ENCODE measurements around the gene PIK3CB. TPM values are rescaled to one million over a fixed set of nuclear protein-coding genes. Genes with fewer than 3 reads are reported as not detected.

The PIK3CB gene
- total RNA-seq, 1 experiment from 2014 or later: 35.6 TPM

- H4K20me1 ChIP-seq (ENCODE audit: control insufficient read depth, insufficient read depth, insufficient read length): no peaks in the 10 kb centered on the region
- no peak overlapping the region for H2BK15ac ChIP-seq (ENCODE audit: low read depth, low read length)
- no peak overlapping the region for H2BK20ac ChIP-seq (ENCODE audit: low read depth, low read length, poor library complexity, severe bottlenecking)
- no peak overlapping the region for H3K4me2 ChIP-seq (ENCODE audit: insufficient read depth, insufficient read length, low read length)
- H3T11ph ChIP-seq (ENCODE audit: low read length): no peak overlapping the region
- no peak overlapping the region for H3K9ac ChIP-seq (ENCODE audit: extremely low read depth, insufficient read length, low read length)
- no peak for DNase-seq
- no peak for TF ChIP-seq CTCF (conservative IDR thresholded peaks at IDR 0.05)
- Mint-ChIP-seq H3K4me3 (no peak overlapping the region), H3K9me3 (no peaks in the 10 kb centered on the region), H3K27ac (no peak overlapping the region), H3K4me1 (0 out of 4 replicates have a peak, but pooled peaks cover 0 to 3% of the 10 kb centered on the region in 2 experiments), H3K27me3 (ENCODE audit: low read depth) (no peaks in the 10 kb centered on the region), H3K36me3 (ENCODE audit: insufficient read depth in 1 of 3, low read depth in 3 of 3) (peaks cover 0 to 6% (median 0%) of the 10 kb centered on the region in 3 experiments; a peak in 3 of 7 replicates)
- H4K91ac ChIP-seq (ENCODE audit: insufficient read length, low read depth, low read length): no peak overlapping the region
- H3K27ac ChIP-seq (ENCODE audit: insufficient read length, low read depth, low read length): no peak overlapping the region
- no peak overlapping the region for H2BK5ac ChIP-seq (ENCODE audit: insufficient read length, low read length)
- H2BK120ac ChIP-seq (ENCODE audit: low read depth, low read length, poor library complexity, severe bottlenecking): no peak overlapping the region
- WGBS (ENCODE audit: extremely low coverage, insufficient read length, low lambda C conversion rate): no CpG with 5 or more reads among the region's 2 CpGs
- H3K79me1 ChIP-seq (ENCODE audit: insufficient read depth, low read depth, low read length, poor library complexity, severe bottlenecking): no peaks in the 10 kb centered on the region
- no peak overlapping the region for H3K14ac ChIP-seq (ENCODE audit: insufficient read depth, low read length)
- no peak overlapping the region for H2AK5ac ChIP-seq (ENCODE audit: insufficient read length, low read length)
- no peak overlapping the region for H3K56ac ChIP-seq (ENCODE audit: insufficient read length, low read depth, low read length)
- H3K23me2 ChIP-seq (ENCODE audit: insufficient read length, low read depth, low read length, poor library complexity, severe bottlenecking): no peaks in the 10 kb centered on the region
- no peak overlapping the region for H3K18ac ChIP-seq (ENCODE audit: insufficient read length, low read depth, low read length)
- no peak overlapping the region for H4K5ac ChIP-seq (ENCODE audit: insufficient read length, low read depth, low read length)
- H2AFZ ChIP-seq (ENCODE audit: low read length): no peak overlapping the region
- H2BK12ac ChIP-seq (ENCODE audit: insufficient read length, low read depth, low read length): no peak overlapping the region
- H4K8ac ChIP-seq (replicated peaks; ENCODE audit: insufficient read length, low read depth, low read length): no peak overlapping the region
- no peak overlapping the region for H3K23ac ChIP-seq (ENCODE audit: insufficient read length, low read depth, low read length)
- H3K27me3 ChIP-seq (ENCODE audit: insufficient read depth, low read length): no peaks in the 10 kb centered on the region
- H3K4ac ChIP-seq (ENCODE audit: low read depth, low read length): no peak overlapping the region
- no peaks in the 10 kb centered on the region for H3K4me1 ChIP-seq (ENCODE audit: insufficient read depth, low read length)
- no peaks in the 10 kb centered on the region for H3K9me3 ChIP-seq (ENCODE audit: control insufficient read depth, low read depth, low read length)
- H3K79me2 ChIP-seq (ENCODE audit: insufficient read depth, low read length): no peaks in the 10 kb centered on the region; the same call in 1 of the 2 replicates
Measured at GRCh38 chr3:138761002-138761401, 73.7 kb downstream of the PIK3CB start.
